ENCODE results near the gene ERV3-1. TPM values are rescaled to one million over a fixed set of nuclear protein-coding genes. Genes with fewer than 3 reads are reported as not detected.
"Not testable (repeated sequence)": the region's sequence is repeated elsewhere in the genome, so short reads cannot be mapped to it uniquely, and the experiment has no call there.

Gene ERV3-1
- polyA plus RNA-seq, 2 donors: 7.3 to 10.9 TPM

- not testable (repeated sequence) for H3K27me3 ChIP-seq (ENCODE audit: control insufficient read depth in 1 of 2, insufficient read depth in 2 of 2, low read length in 2 of 2); H3K4me3 ChIP-seq (ENCODE audit: low read depth in 1 of 2, low read length in 2 of 2); H3K36me3 ChIP-seq (ENCODE audit: control insufficient read depth in 2 of 2, insufficient read depth in 2 of 2, low read length in 1 of 2); H3K9me3 ChIP-seq (ENCODE audit: control insufficient read depth in 2 of 2, insufficient read depth in 1 of 2, low read depth in 1 of 2, low read length in 1 of 2); H3K4me1 ChIP-seq (ENCODE audit: control insufficient read depth in 2 of 2, insufficient read depth in 2 of 2, low read length in 1 of 2); H3K27ac ChIP-seq (ENCODE audit: low read depth in 2 of 2, low read length in 1 of 2)
- 40 to 54% methylated on average over 2 of the region's 2 CpGs for WGBS, 2 donors
Observed at GRCh38 chr7:65036526-65036925, 30.0 kb upstream of the ERV3-1 start.

GRCh38 chr7:65035469-65035868, 29.0 kb upstream of the ERV3-1 start:
- H3K36me3 ChIP-seq (ENCODE audit: control insufficient read depth in 2 of 2, insufficient read depth in 2 of 2, low read length in 1 of 2); H3K27me3 ChIP-seq (ENCODE audit: control insufficient read depth in 1 of 2, insufficient read depth in 2 of 2, low read length in 2 of 2); H3K4me3 ChIP-seq (ENCODE audit: low read depth in 1 of 2, low read length in 2 of 2); H3K27ac ChIP-seq (ENCODE audit: low read depth in 2 of 2, low read length in 1 of 2); H3K9me3 ChIP-seq (ENCODE audit: control insufficient read depth in 2 of 2, insufficient read depth in 1 of 2, low read depth in 1 of 2, low read length in 1 of 2); H3K4me1 ChIP-seq (ENCODE audit: control insufficient read depth in 2 of 2, insufficient read depth in 2 of 2, low read length in 1 of 2): not testable (repeated sequence)

GRCh38 chr7:65034120-65034782, 27.8 kb upstream of the ERV3-1 start:
- not testable (repeated sequence) for H3K9me3 ChIP-seq (ENCODE audit: control insufficient read depth in 2 of 2, insufficient read depth in 1 of 2, low read depth in 1 of 2, low read length in 1 of 2); H3K4me3 ChIP-seq (ENCODE audit: low read depth in 1 of 2, low read length in 2 of 2); H3K36me3 ChIP-seq (ENCODE audit: control insufficient read depth in 2 of 2, insufficient read depth in 2 of 2, low read length in 1 of 2); H3K27me3 ChIP-seq (ENCODE audit: control insufficient read depth in 1 of 2, insufficient read depth in 2 of 2, low read length in 2 of 2); H3K27ac ChIP-seq (ENCODE audit: low read depth in 2 of 2, low read length in 1 of 2); H3K4me1 ChIP-seq (ENCODE audit: control insufficient read depth in 2 of 2, insufficient read depth in 2 of 2, low read length in 1 of 2)
- WGBS, 2 donors: 80 to 89% methylated on average over 7 to 10 of the region's 10 CpGs

GRCh38 chr7:65033391-65033790, 26.9 kb upstream of the ERV3-1 start:
- not testable (repeated sequence) for H3K4me3 ChIP-seq (ENCODE audit: low read depth in 1 of 2, low read length in 2 of 2); H3K36me3 ChIP-seq (ENCODE audit: control insufficient read depth in 2 of 2, insufficient read depth in 2 of 2, low read length in 1 of 2); H3K27me3 ChIP-seq (ENCODE audit: control insufficient read depth in 1 of 2, insufficient read depth in 2 of 2, low read length in 2 of 2); H3K9me3 ChIP-seq (ENCODE audit: control insufficient read depth in 2 of 2, insufficient read depth in 1 of 2, low read depth in 1 of 2, low read length in 1 of 2); H3K27ac ChIP-seq (ENCODE audit: low read depth in 2 of 2, low read length in 1 of 2); H3K4me1 ChIP-seq (ENCODE audit: control insufficient read depth in 2 of 2, insufficient read depth in 2 of 2, low read length in 1 of 2)
- WGBS, 2 donors: 93 to 96% methylated on average over 21 to 30 of the region's 30 CpGs

GRCh38 chr7:65025023-65025422, 18.5 kb upstream of the ERV3-1 start:
- H3K9me3 ChIP-seq (ENCODE audit: control insufficient read depth in 2 of 2, insufficient read depth in 1 of 2, low read depth in 1 of 2, low read length in 1 of 2); H3K27ac ChIP-seq (ENCODE audit: low read depth in 2 of 2, low read length in 1 of 2); H3K4me1 ChIP-seq (ENCODE audit: control insufficient read depth in 2 of 2, insufficient read depth in 2 of 2, low read length in 1 of 2); H3K36me3 ChIP-seq (ENCODE audit: control insufficient read depth in 2 of 2, insufficient read depth in 2 of 2, low read length in 1 of 2); H3K4me3 ChIP-seq (ENCODE audit: low read depth in 1 of 2, low read length in 2 of 2); H3K27me3 ChIP-seq (ENCODE audit: control insufficient read depth in 1 of 2, insufficient read depth in 2 of 2, low read length in 2 of 2): not testable (repeated sequence)

- not testable (repeated sequence) for H3K27me3 ChIP-seq (ENCODE audit: control insufficient read depth in 1 of 2, insufficient read depth in 2 of 2, low read length in 2 of 2); H3K9me3 ChIP-seq (ENCODE audit: control insufficient read depth in 2 of 2, insufficient read depth in 1 of 2, low read depth in 1 of 2, low read length in 1 of 2); H3K4me1 ChIP-seq (ENCODE audit: control insufficient read depth in 2 of 2, insufficient read depth in 2 of 2, low read length in 1 of 2); H3K4me3 ChIP-seq (ENCODE audit: low read depth in 1 of 2, low read length in 2 of 2); H3K36me3 ChIP-seq (ENCODE audit: control insufficient read depth in 2 of 2, insufficient read depth in 2 of 2, low read length in 1 of 2); H3K27ac ChIP-seq (ENCODE audit: low read depth in 2 of 2, low read length in 1 of 2)
- 68% methylated on average over 2 of the region's 3 CpGs; no CpG with 5 or more reads in 1 of the 2 donors for WGBS, 2 donors
Observed at GRCh38 chr7:65020978-65021377, 14.5 kb upstream of the ERV3-1 start.

- H3K27me3 ChIP-seq (ENCODE audit: control insufficient read depth in 1 of 2, insufficient read depth in 2 of 2, low read length in 2 of 2); H3K9me3 ChIP-seq (ENCODE audit: control insufficient read depth in 2 of 2, insufficient read depth in 1 of 2, low read depth in 1 of 2, low read length in 1 of 2); H3K36me3 ChIP-seq (ENCODE audit: control insufficient read depth in 2 of 2, insufficient read depth in 2 of 2, low read length in 1 of 2); H3K4me1 ChIP-seq (ENCODE audit: control insufficient read depth in 2 of 2, insufficient read depth in 2 of 2, low read length in 1 of 2); H3K27ac ChIP-seq (ENCODE audit: low read depth in 2 of 2, low read length in 1 of 2); H3K4me3 ChIP-seq (ENCODE audit: low read depth in 1 of 2, low read length in 2 of 2): not testable (repeated sequence)
- 86 to 92% methylated on average over 7 of the region's 7 CpGs for WGBS, 2 donors
Observed at GRCh38 chr7:65009881-65010280, 3.4 kb upstream of the ERV3-1 start.

GRCh38 chr7:65009394-65009793, 2.9 kb upstream of the ERV3-1 start:
- not testable (repeated sequence) for H3K4me1 ChIP-seq (ENCODE audit: control insufficient read depth in 2 of 2, insufficient read depth in 2 of 2, low read length in 1 of 2); H3K27me3 ChIP-seq (ENCODE audit: control insufficient read depth in 1 of 2, insufficient read depth in 2 of 2, low read length in 2 of 2); H3K4me3 ChIP-seq (ENCODE audit: low read depth in 1 of 2, low read length in 2 of 2); H3K36me3 ChIP-seq (ENCODE audit: control insufficient read depth in 2 of 2, insufficient read depth in 2 of 2, low read length in 1 of 2); H3K9me3 ChIP-seq (ENCODE audit: control insufficient read depth in 2 of 2, insufficient read depth in 1 of 2, low read depth in 1 of 2, low read length in 1 of 2); H3K27ac ChIP-seq (ENCODE audit: low read depth in 2 of 2, low read length in 1 of 2)
- WGBS, 2 donors: 91 to 92% methylated on average over 2 of the region's 2 CpGs

- H3K9me3 ChIP-seq (ENCODE audit: control insufficient read depth in 2 of 2, insufficient read depth in 1 of 2, low read depth in 1 of 2, low read length in 1 of 2); H3K27ac ChIP-seq (ENCODE audit: low read depth in 2 of 2, low read length in 1 of 2); H3K4me3 ChIP-seq (ENCODE audit: low read depth in 1 of 2, low read length in 2 of 2); H3K27me3 ChIP-seq (ENCODE audit: control insufficient read depth in 1 of 2, insufficient read depth in 2 of 2, low read length in 2 of 2); H3K4me1 ChIP-seq (ENCODE audit: control insufficient read depth in 2 of 2, insufficient read depth in 2 of 2, low read length in 1 of 2); H3K36me3 ChIP-seq (ENCODE audit: control insufficient read depth in 2 of 2, insufficient read depth in 2 of 2, low read length in 1 of 2): not testable (repeated sequence)
- WGBS, 2 donors: 63 to 72% methylated on average over 4 of the region's 4 CpGs
Observed at GRCh38 chr7:65007036-65007435, 549 bp upstream of the ERV3-1 start.

GRCh38 chr7:65004575-65004974, 1.9 kb downstream of the ERV3-1 start:
- Histone ChIP-seq H3K27me3 (ENCODE audit: control insufficient read depth in 1 of 2, insufficient read depth in 2 of 2, low read length in 2 of 2) (no peaks in the 10 kb centered on the region), H3K4me3 (ENCODE audit: low read depth in 1 of 2, low read length in 2 of 2) (peak overlapping the region; percentile 17 to 96), H3K9me3 (ENCODE audit: control insufficient read depth in 2 of 2, insufficient read depth in 1 of 2, low read depth in 1 of 2, low read length in 1 of 2) (no peaks in the 10 kb centered on the region), H3K36me3 (ENCODE audit: control insufficient read depth in 2 of 2, insufficient read depth in 2 of 2, low read length in 1 of 2) (peaks cover 5 to 7% of the 10 kb centered on the region in 2 donors), H3K4me1 (ENCODE audit: control insufficient read depth in 2 of 2, insufficient read depth in 2 of 2, low read length in 1 of 2) (no peaks in the 10 kb centered on the region), H3K27ac (ENCODE audit: low read depth in 2 of 2, low read length in 1 of 2) (peak overlapping the region in 1 of 2 donors; percentile 1)
- WGBS, 2 donors: 67 to 73% methylated on average over 1 of the region's 1 CpG

Measured in esophagus (tissue), 2 donors.